GM19324 (cell line): ENCODE data around the gene FADS2.

Source experiments
- ATAC-seq: cut with Tn5 transposase; IDR thresholded peaks from one replicate; pipeline ENCODE4 v1.9.1; 2021; ENCODE audit warnings: mild to moderate bottlenecking, moderate library complexity; ENCODE audit not compliant: unreplicated experiment, low FRiP score

Gene FADS2

GRCh38 chr11:61817471-61818202 lies 10.5 kb upstream of the FADS2 start:
- ATAC-seq = no peak

GRCh38 chr11:61820174-61820573 lies 7.9 kb upstream of the FADS2 start:
- no peak for ATAC-seq

- peak; percentile 5 for ATAC-seq
These were observed 1.1 kb upstream of the FADS2 start for GRCh38 chr11:61826930-61827570.

GRCh38 chr11:61828379-61828628 lies 204 bp downstream of the FADS2 start:
- ATAC-seq = peak; percentile 3

- peak; percentile 24 for ATAC-seq
These were observed 718 bp downstream of the FADS2 start for GRCh38 chr11:61828629-61829407.

GRCh38 chr11:61829806-61830205 lies 1.7 kb downstream of the FADS2 start:
- ATAC-seq = no peak

GRCh38 chr11:61830237-61831105 lies 2.4 kb downstream of the FADS2 start:
- ATAC-seq = no peak

GRCh38 chr11:61832207-61832606 lies 4.1 kb downstream of the FADS2 start:
- no peak for ATAC-seq

GRCh38 chr11:61832754-61833153 lies 4.7 kb downstream of the FADS2 start:
- no peak for ATAC-seq

- ATAC-seq = no peak
These were observed 5.4 kb downstream of the FADS2 start for GRCh38 chr11:61833471-61833870.

GRCh38 chr11:61833926-61834277 lies 5.8 kb downstream of the FADS2 start:
- ATAC-seq = no peak

- ATAC-seq = peak; percentile 57
These were observed 6.4 kb downstream of the FADS2 start for GRCh38 chr11:61834278-61835048.

- no peak for ATAC-seq
These were observed 8.1 kb downstream of the FADS2 start for GRCh38 chr11:61836193-61836592.

GRCh38 chr11:61837411-61838005 lies 9.4 kb downstream of the FADS2 start:
- no peak for ATAC-seq

GRCh38 chr11:61838501-61838900 lies 10.4 kb downstream of the FADS2 start:
- no peak for ATAC-seq

GRCh38 chr11:61838921-61839320 lies 10.8 kb downstream of the FADS2 start:
- ATAC-seq = no peak

GRCh38 chr11:61839742-61840141 lies 11.6 kb downstream of the FADS2 start:
- no peak for ATAC-seq

GRCh38 chr11:61840371-61840770 lies 12.3 kb downstream of the FADS2 start:
- ATAC-seq = no peak

GRCh38 chr11:61841636-61842527 lies 13.8 kb downstream of the FADS2 start:
- ATAC-seq = no peak
